MCF 10A (cell line): ENCODE data around the gene DIAPH1. TPM values are rescaled to one million over a fixed set of nuclear protein-coding genes. Genes with fewer than 3 reads are reported as not detected.
A peak's percentile ranks its signal among the peaks of the same experiment; 100 is the strongest.

Experiments
- BruUV-seq: library from RNA; stranded (reverse); fragments of 400-500 nt; replicated peaks from 2 replicates; lab custom pipeline; 2021; lab: Mats Ljungman, UMichigan
- CTCF ChIA-PET: fragments of 300-600 bp; sonication (Branson Sonifier 250); formaldehyde crosslinking; extraction: SDS; loops from one replicate; lab custom pipeline; 2021; ENCODE audit warnings: antibody characterized with exemption, inconsistent platforms; lab: Yijun Ruan, JAX
- POLR2A ChIA-PET: fragments of 300-600, 350-650 bp; sonication (Branson Sonifier 250); formaldehyde crosslinking; extraction: SDS; loops from one replicate; lab custom pipeline; 2020; ENCODE audit warnings: antibody characterized with exemption, inconsistent platforms; lab: Yijun Ruan, JAX
- DNase-seq: peaks from one replicate; pipeline ENCODE4 v3.0.0-alpha.2; 2018; ENCODE audit not compliant: unreplicated experiment
- H3K27ac Mint-ChIP-seq: one replicate; pipeline ENCODE4 v1.8.0; 2022; ENCODE audit warnings: mild to moderate bottlenecking, low read depth, mixed read lengths; ENCODE audit not compliant: unreplicated experiment
- H3K27me3 Mint-ChIP-seq: one replicate; pipeline ENCODE4 v1.8.0; 2022; ENCODE audit warnings: mixed read lengths; ENCODE audit not compliant: insufficient read depth, unreplicated experiment
- H3K36me3 Mint-ChIP-seq: one replicate; pipeline ENCODE4 v1.8.0; 2022; ENCODE audit warnings: mild to moderate bottlenecking, moderate library complexity, mixed read lengths; ENCODE audit not compliant: insufficient read depth, unreplicated experiment
- H3K4me1 Mint-ChIP-seq: one replicate; pipeline ENCODE4 v1.8.0; 2022; ENCODE audit warnings: mixed read lengths; ENCODE audit not compliant: insufficient read depth, unreplicated experiment
- H3K4me3 Mint-ChIP-seq: one replicate; pipeline ENCODE4 v1.8.0; 2022; ENCODE audit warnings: mild to moderate bottlenecking, moderate library complexity, mixed read lengths; ENCODE audit not compliant: unreplicated experiment
- H3K9me3 Mint-ChIP-seq: one replicate; pipeline ENCODE4 v1.8.0; 2022; ENCODE audit warnings: mixed read lengths; ENCODE audit not compliant: unreplicated experiment
- intact Hi-C: fragments of 100-400 bp; cut with micrococcal nuclease; formaldehyde crosslinking; loops from 2 replicates; pipeline ENCODE4 v1.14.1; 2022
- total RNA-seq: library from RNA; stranded (reverse); gene quantifications from 2 replicates; pipeline ENCODE4 v1.2.3, GENCODE V29; 2022
- TF ChIP-seq, protein P1 (sequence below): fragments of 200-600 bp; IDR thresholded peaks from one replicate; pipeline ENCODE4 v1.8.0; 2022; ENCODE audit warnings: antibody characterized with exemption, mild to moderate bottlenecking; ENCODE audit not compliant: unreplicated experiment

Gene DIAPH1
- total RNA-seq, 1 experiment from 2014 or later, result 228 TPM

DNA sequence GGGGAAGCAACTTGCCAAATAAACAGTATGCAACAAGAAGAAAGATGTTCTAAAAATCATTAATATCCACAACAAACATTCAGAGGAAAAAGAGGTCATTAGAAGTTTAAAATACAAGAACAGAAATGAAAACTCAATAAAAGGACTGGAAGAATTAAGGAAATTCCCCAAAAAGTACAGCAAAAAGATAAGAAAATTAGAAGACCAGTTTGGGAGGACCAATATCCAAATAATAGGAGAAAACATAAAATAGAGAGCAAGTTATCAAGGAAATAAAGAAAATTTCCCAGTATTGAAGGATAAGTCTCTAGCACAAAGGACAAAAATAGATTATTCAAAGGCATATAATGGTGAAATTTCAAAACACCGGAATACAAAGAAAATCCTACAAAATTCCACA, 21.9 kb downstream of the DIAPH1 start:
- Mint-ChIP-seq H3K9me3 (no peaks in the 10 kb centered on the region), H3K36me3 (peaks cover 41% of the 10 kb centered on the region), H3K4me3 (no peak overlapping the region), H3K27me3 (no peaks in the 10 kb centered on the region), H3K4me1 (peaks cover 23% of the 10 kb centered on the region), H3K27ac (peak overlapping the region; percentile 7)
- ChIA-PET POLR2A (interaction anchor here (0.6 to 14.7 kb wide), 6 partner anchors 9 to 86 kb away, joined by 3 to 385 read pairs (median 4); partner anchors contain the start of genes DIAPH1, HDAC3 and RELL2), CTCF (interaction anchor here (0.6 to 9.1 kb wide), 8 partner anchors 12 to 1668 kb away, joined by 3 to 165 read pairs (median 5); partner anchors contain the start of genes DIAPH1 and PCDH1)
- TSS peak; percentile 22 for BruUV-seq
- intact Hi-C loops, result no loop called here
- TF ChIP-seq, protein P1, sequence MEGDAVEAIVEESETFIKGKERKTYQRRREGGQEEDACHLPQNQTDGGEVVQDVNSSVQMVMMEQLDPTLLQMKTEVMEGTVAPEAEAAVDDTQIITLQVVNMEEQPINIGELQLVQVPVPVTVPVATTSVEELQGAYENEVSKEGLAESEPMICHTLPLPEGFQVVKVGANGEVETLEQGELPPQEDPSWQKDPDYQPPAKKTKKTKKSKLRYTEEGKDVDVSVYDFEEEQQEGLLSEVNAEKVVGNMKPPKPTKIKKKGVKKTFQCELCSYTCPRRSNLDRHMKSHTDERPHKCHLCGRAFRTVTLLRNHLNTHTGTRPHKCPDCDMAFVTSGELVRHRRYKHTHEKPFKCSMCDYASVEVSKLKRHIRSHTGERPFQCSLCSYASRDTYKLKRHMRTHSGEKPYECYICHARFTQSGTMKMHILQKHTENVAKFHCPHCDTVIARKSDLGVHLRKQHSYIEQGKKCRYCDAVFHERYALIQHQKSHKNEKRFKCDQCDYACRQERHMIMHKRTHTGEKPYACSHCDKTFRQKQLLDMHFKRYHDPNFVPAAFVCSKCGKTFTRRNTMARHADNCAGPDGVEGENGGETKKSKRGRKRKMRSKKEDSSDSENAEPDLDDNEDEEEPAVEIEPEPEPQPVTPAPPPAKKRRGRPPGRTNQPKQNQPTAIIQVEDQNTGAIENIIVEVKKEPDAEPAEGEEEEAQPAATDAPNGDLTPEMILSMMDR, result no peak
- no peak for DNase-seq

GRCh38 chr5:141590127-141590526, 28.7 kb downstream of the DIAPH1 start:
- ChIA-PET CTCF (interaction anchor here (0.6 to 9.2 kb wide), 10 partner anchors 8 to 52 kb away, joined by 3 to 465 read pairs (median 6); partner anchors contain the start of gene DIAPH1), POLR2A (interaction anchor here (0.6 to 9.2 kb wide), 4 partner anchors 14 to 717 kb away, joined by 4 to 224 read pairs (median 8); partner anchors contain the start of genes DIAPH1, HDAC3 and RELL2)
- H3K36me3 Mint-ChIP-seq, result peaks cover 54% of the 10 kb centered on the region

GRCh38 chr5:141586246-141586645, 32.6 kb downstream of the DIAPH1 start:
- POLR2A ChIA-PET, result interaction anchor here (0.8 to 9.2 kb wide), 2 partner anchors 22 to 32 kb away, joined by 3 to 224 read pairs; partner anchors contain the start of gene DIAPH1
- Mint-ChIP-seq H3K27ac (no peak overlapping the region), H3K27me3 (no peaks in the 10 kb centered on the region), H3K36me3 (peaks cover 75% of the 10 kb centered on the region), H3K9me3 (no peaks in the 10 kb centered on the region), H3K4me3 (no peak overlapping the region), H3K4me1 (peaks cover 6% of the 10 kb centered on the region)
- intact Hi-C loops, result no loop called here
- TF ChIP-seq, protein P1, result no peak
- no TSS peak for BruUV-seq
- CTCF ChIA-PET, result interaction anchor here (0.6 to 9.2 kb wide), 6 partner anchors 19 to 79 kb away, joined by 3 to 465 read pairs (median 4); partner anchors contain the start of gene DIAPH1
- DNase-seq, result no peak

More at GRCh38 chr5:141590127-141590526, 28.7 kb downstream of the DIAPH1 start:
- Mint-ChIP-seq H3K4me1 (peaks cover 15% of the 10 kb centered on the region), H3K27me3 (no peaks in the 10 kb centered on the region), H3K4me3 (no peak overlapping the region), H3K27ac (no peak overlapping the region), H3K9me3 (no peaks in the 10 kb centered on the region)
- no TSS peak for BruUV-seq
- TF ChIP-seq, protein P1, result no peak
- intact Hi-C loops, result no loop called here
- no peak for DNase-seq

- CTCF ChIA-PET, result interaction anchor here (0.6 to 5.5 kb wide), 8 partner anchors 19 to 543 kb away, joined by 3 to 39 read pairs (median 4); partner anchors contain the start of gene DIAPH1
- POLR2A ChIA-PET, result interaction anchor here (1.0 to 1.2 kb wide), 2 partner anchors 14 to 17 kb away, joined by 3 read pairs; no protein-coding TSS in a partner anchor
- no peak overlapping the region for H3K4me3 Mint-ChIP-seq
- no peak overlapping the region for H3K27ac Mint-ChIP-seq
- no peaks in the 10 kb centered on the region for H3K9me3 Mint-ChIP-seq
- BruUV-seq, result no TSS peak
- no peaks in the 10 kb centered on the region for H3K27me3 Mint-ChIP-seq
- H3K36me3 Mint-ChIP-seq, result peaks cover 81% of the 10 kb centered on the region
- peaks cover 2% of the 10 kb centered on the region for H3K4me1 Mint-ChIP-seq
- intact Hi-C loops, result no loop called here
- TF ChIP-seq, protein P1, result no peak
- no peak for DNase-seq
Measured at GRCh38 chr5:141585594-141585993, 33.2 kb downstream of the DIAPH1 start.
